ENCODE data around the gene IWS1. TPM values are rescaled to one million over a fixed set of nuclear protein-coding genes. Genes with fewer than 3 reads are reported as not detected.

Gene IWS1
- total and polyA plus RNA-seq, 9 of the 15 experiments (the other 6 are each of a cell fraction or from before 2014, with no cell fraction given) = 20.8 to 67.2 (median 46.6) TPM

DNA sequence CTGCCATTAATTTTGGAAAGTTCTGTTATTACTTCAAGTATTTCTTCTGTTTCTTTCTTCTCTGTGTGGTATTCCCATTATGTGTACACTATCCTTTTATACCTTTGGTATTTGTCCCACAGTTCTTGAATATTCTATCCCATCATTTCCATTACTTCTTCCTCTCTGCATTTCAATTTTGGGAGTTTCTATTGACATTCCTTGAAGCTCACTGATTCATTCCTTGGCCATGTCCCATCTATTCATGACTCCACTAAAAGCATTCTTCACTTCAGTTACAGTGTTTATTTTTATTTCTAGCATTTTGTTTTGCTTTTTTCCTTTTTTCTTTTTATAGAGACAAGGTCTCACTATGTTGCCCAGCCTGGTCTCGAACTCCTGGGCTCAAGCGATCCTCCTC, 77.8 kb downstream of the IWS1 start:
- Histone ChIP-seq H3K9me1 (ENCODE audit: control insufficient read depth, insufficient read depth, low read length) (no peaks in the 10 kb centered on the region), H3K4me1 (replicated peaks in 1 of 2; ENCODE audit: control insufficient read depth in 2 of 2, insufficient read depth in 2 of 2, low read length in 2 of 2) (no peaks in the 10 kb centered on the region; a peak in 1 of 5 replicates), H3K4me3 (no peak overlapping the region), H3K4me2 (ENCODE audit: insufficient read depth, low read length) (no peak overlapping the region), H3K9me3 (replicated peaks; ENCODE audit: control insufficient read depth, insufficient read depth, low read depth, low read length) (peaks cover 1% of the 10 kb centered on the region; the same call in 1 of the 2 replicates), H2AFZ (ENCODE audit: low read depth, low read length) (no peak overlapping the region), H3K36me3 (ENCODE audit: control insufficient read depth, insufficient read depth, low read length) (no peaks in the 10 kb centered on the region), H3K27me3 (ENCODE audit: control insufficient read depth in 2 of 2, insufficient read depth in 2 of 2, low read length in 2 of 2) (0 out of 5 replicates have a peak, but pooled peaks cover 0 to 8% of the 10 kb centered on the region in 2 experiments), H3K27ac (ENCODE audit: extremely low read depth, low read depth, low read length) (no peak overlapping the region), H4K20me1 (replicated peaks; ENCODE audit: control insufficient read depth, insufficient read depth, low read length) (no peaks in the 10 kb centered on the region), H3K79me2 (ENCODE audit: control insufficient read depth, insufficient read depth, low read length) (no peaks in the 10 kb centered on the region), H3K9ac (ENCODE audit: insufficient read depth in 1 of 2, low read depth in 2 of 2, low read length in 2 of 2) (no peak overlapping the region)
- ChIA-PET CTCF (ENCODE audit: low intra/inter-chr PET ratio) (interaction anchor here (0.6 to 0.7 kb wide), 2 partner anchors 9 to 637 kb away, joined by 3 read pairs; no protein-coding TSS in a partner anchor), POLR2A (no interaction called here)
- no peak for ATAC-seq
- BruUV-seq (replicated peaks) = no TSS peak
- 7% methylated on average over 2 of the region's 2 CpGs for WGBS (ENCODE audit: insufficient coverage, low coverage, missing lambda C conversion rate)
- DNase-seq (ENCODE audit: extremely low read depth in 1 of 4, low spot score in 3 of 4) = no peak
- FAIRE-seq = no peak
- in situ Hi-C loops (cut with MboI) = no loop called here
- intact Hi-C loops (cut with micrococcal nuclease) = no loop called here
- no peak for TF ChIP-seq CHD7 (IDR thresholded peaks at IDR 0.05; ENCODE audit: low read depth, low read length)
- TF ChIP-seq ELF1 (tag; IDR thresholded peaks at IDR 0.05) = no peak
- no peak for TF ChIP-seq BRF1 (IDR thresholded peaks at IDR 0.05; ENCODE audit: borderline replicate concordance, extremely low read depth, insufficient read length)
- no peak for TF ChIP-seq TFAM (CRISPR knock-in tag; conservative IDR thresholded peaks at IDR 0.05)
- TF ChIP-seq ZNF785 (CRISPR knock-in tag; IDR thresholded peaks at IDR 0.05) = no peak
- no peak for TF ChIP-seq ZNF431 (CRISPR knock-in tag; IDR thresholded peaks at IDR 0.05)
- TF ChIP-seq IFI16 (CRISPR knock-in tag; IDR thresholded peaks at IDR 0.05) = no peak
- no peak for TF ChIP-seq ZNF445 (CRISPR knock-in tag; IDR thresholded peaks at IDR 0.05; ENCODE audit: low read depth)
- no peak for TF ChIP-seq CHD1 (IDR thresholded peaks at IDR 0.05; ENCODE audit: low read length)
- TF ChIP-seq E4F1 (CRISPR knock-in tag; IDR thresholded peaks at IDR 0.05; ENCODE audit: borderline replicate concordance) = no peak
